ENCODE measurements around the gene SLC6A7.

DNA sequence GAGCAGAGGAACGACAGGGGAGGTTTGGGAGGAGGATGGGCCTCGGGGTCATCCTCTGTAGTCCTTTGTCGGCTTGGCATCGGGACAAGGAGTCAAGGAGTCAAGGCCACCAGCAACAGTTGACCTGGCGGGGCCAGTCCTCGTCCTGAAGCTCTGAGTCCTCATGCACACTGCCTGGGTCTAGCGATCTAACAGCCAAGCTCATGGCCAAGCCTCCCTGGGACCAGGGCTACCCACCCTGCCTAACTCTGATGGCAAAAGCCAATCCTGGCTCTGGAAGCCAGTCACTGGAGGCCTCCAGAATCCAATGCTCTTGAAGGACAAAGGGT is 49.9 kb downstream of the SLC6A7 start:
- no peak for TF ChIP-seq EZH2 (IDR thresholded peaks at IDR 0.05; ENCODE audit: borderline replicate concordance, low read length)
- TF ChIP-seq, protein P1, sequence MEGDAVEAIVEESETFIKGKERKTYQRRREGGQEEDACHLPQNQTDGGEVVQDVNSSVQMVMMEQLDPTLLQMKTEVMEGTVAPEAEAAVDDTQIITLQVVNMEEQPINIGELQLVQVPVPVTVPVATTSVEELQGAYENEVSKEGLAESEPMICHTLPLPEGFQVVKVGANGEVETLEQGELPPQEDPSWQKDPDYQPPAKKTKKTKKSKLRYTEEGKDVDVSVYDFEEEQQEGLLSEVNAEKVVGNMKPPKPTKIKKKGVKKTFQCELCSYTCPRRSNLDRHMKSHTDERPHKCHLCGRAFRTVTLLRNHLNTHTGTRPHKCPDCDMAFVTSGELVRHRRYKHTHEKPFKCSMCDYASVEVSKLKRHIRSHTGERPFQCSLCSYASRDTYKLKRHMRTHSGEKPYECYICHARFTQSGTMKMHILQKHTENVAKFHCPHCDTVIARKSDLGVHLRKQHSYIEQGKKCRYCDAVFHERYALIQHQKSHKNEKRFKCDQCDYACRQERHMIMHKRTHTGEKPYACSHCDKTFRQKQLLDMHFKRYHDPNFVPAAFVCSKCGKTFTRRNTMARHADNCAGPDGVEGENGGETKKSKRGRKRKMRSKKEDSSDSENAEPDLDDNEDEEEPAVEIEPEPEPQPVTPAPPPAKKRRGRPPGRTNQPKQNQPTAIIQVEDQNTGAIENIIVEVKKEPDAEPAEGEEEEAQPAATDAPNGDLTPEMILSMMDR (conservative IDR thresholded peaks at IDR 0.05 in 1 of 2, IDR thresholded peaks at IDR 0.05 in 1 of 2; ENCODE audit: extremely low read depth in 1 of 2, insufficient read depth in 1 of 2, low read depth in 1 of 2, low read length in 2 of 2) = no peak

Data from mammary epithelial cell (primary cell).